ENCODE measurements around the gene ATXN1.

DNA sequence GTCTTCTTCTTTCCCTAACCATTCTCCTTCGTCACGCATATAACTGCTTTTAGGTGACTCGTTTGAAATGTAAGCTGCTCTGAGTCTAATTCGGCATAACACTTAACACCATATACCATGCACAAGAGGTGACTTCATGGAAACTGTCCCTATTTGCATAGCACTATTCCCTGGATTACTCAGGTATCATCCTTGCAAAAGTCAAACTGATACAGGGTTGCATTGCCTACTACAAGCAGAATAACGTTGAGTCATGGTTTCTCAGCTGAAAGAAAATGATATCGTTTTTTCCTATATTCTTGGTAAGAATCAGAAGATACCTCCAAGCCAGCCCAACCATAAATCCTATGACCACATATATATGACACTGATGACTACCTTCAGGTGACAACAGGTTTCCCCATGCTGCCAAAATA is 227.5 kb downstream of the ATXN1 start:
- TF ChIP-seq, protein P1, sequence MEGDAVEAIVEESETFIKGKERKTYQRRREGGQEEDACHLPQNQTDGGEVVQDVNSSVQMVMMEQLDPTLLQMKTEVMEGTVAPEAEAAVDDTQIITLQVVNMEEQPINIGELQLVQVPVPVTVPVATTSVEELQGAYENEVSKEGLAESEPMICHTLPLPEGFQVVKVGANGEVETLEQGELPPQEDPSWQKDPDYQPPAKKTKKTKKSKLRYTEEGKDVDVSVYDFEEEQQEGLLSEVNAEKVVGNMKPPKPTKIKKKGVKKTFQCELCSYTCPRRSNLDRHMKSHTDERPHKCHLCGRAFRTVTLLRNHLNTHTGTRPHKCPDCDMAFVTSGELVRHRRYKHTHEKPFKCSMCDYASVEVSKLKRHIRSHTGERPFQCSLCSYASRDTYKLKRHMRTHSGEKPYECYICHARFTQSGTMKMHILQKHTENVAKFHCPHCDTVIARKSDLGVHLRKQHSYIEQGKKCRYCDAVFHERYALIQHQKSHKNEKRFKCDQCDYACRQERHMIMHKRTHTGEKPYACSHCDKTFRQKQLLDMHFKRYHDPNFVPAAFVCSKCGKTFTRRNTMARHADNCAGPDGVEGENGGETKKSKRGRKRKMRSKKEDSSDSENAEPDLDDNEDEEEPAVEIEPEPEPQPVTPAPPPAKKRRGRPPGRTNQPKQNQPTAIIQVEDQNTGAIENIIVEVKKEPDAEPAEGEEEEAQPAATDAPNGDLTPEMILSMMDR (IDR thresholded peaks at IDR 0.05): no peak
- TF ChIP-seq POLR2A (IDR thresholded peaks at IDR 0.05): no peak
